Cerebellar nuclear complex (tissue), 1 donor: ENCODE measurements around the gene SIRT7.
"Not testable (repeated sequence)": the region's sequence is repeated elsewhere in the genome, so short reads cannot be mapped to it uniquely, and the experiment has no call there.

Experiments
- DNase-seq, 2 experiments: peaks; one replicate each; lab custom pipeline; 2025; lab: John Stamatoyannopoulos, UW

SIRT7 gene

GRCh38 chr17:81920612-81921536, 2.9 kb upstream of the SIRT7 start:
- DNase-seq = no peak

GRCh38 chr17:81918832-81919545, 1.0 kb upstream of the SIRT7 start:
- no peak for DNase-seq

- not testable (repeated sequence) for DNase-seq
Measured at GRCh38 chr17:81918333-81918669, 325 bp upstream of the SIRT7 start.

GRCh38 chr17:81916234-81917001, 1.6 kb downstream of the SIRT7 start:
- DNase-seq = no peak

- DNase-seq = no peak
Measured at GRCh38 chr17:81915331-81915730, 2.6 kb downstream of the SIRT7 start.

- DNase-seq = no peak
Measured at GRCh38 chr17:81914103-81914850, 3.7 kb downstream of the SIRT7 start.

GRCh38 chr17:81913394-81914102, 4.4 kb downstream of the SIRT7 start:
- DNase-seq = no peak

- no peak for DNase-seq
Measured at GRCh38 chr17:81912441-81913309, 5.3 kb downstream of the SIRT7 start.

- DNase-seq = no peak
Measured at GRCh38 chr17:81911969-81912368, 6.0 kb downstream of the SIRT7 start.

- peak; percentile 29 to 45 for DNase-seq
Measured at GRCh38 chr17:81911277-81911961, 6.6 kb downstream of the SIRT7 start, which contains the start of gene PCYT2. Gene PCYT2 (minus strand): TSS chr17:81911399. CDS start chr17:81911355, 44 bp downstream.

- DNase-seq = no peak
Measured at GRCh38 chr17:81910840-81911276, 7.1 kb downstream of the SIRT7 start.

GRCh38 chr17:81909966-81910839, 7.8 kb downstream of the SIRT7 start:
- no peak for DNase-seq

- DNase-seq = no peak
Measured at GRCh38 chr17:81909231-81909630, 8.7 kb downstream of the SIRT7 start.

GRCh38 chr17:81908793-81909192, 9.2 kb downstream of the SIRT7 start:
- no peak for DNase-seq

GRCh38 chr17:81907219-81908145, 10.5 kb downstream of the SIRT7 start:
- peak in 1 of 2 experiments; percentile 20 for DNase-seq

GRCh38 chr17:81906476-81907218, 11.3 kb downstream of the SIRT7 start:
- DNase-seq = no peak
